ENCODE measurements around the gene C2orf15.
A peak's percentile ranks its signal among the peaks of the same experiment; 100 is the strongest.
"Not testable (repeated sequence)": the region's sequence is repeated elsewhere in the genome, so short reads cannot be mapped to it uniquely, and the experiment has no call there.

The C2orf15 gene

DNA sequence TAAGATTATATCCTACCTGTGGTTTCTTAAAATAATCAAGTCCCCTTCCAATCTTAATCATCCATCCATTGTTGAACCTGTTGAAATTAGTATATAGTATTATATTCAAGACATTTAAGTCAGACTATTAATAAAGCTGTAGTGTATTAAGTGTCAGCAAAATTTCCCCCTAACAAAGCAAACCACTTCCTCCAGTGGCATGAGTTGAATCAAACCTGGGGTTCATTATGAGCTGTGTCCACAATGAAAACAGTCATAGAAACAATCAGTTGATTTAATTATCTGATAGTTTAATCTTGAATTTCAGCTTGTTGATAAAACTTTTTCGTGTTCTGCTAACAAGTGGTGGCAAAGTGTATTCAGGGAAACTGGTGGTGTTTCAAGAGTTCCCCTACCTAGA, 28.0 kb downstream of the C2orf15 start:
- no peak for DNase-seq

DNA sequence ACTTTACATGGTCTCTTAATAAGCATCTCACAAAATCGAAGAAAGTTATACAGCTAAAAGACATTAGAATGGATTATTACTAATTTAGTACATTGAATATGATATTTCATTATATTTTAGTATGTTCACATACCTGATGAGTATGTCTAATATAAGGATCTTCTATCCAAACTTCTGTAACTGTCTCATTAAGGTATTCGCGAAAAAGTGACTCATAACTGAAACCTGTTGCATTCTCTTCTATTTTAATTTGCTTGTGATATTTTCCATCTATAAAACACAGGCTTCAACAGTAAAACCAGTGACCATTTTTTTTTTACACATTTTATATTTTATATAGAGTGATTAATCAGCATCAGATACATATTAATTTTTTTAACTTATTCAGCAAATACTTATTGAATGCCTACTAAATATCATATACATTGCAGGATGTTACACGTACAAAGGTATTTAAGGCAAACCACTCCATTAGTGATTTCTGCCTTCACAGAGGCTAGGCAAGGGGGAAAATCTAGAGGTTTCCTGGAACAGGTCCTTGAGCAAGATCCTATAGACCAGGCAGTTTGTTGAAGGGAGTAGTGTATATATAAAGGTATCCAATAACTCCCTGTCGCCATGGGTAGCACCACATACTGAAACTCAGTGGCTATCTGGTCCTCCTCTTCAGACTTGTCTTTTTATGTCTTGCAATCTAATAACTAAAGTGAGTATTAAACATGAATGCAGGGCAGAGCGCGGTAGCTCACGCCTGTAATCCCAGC, 30.1 kb downstream of the C2orf15 start:
- DNase-seq: no peak

GRCh38 chr2:99180755-99181623, 39.5 kb downstream of the C2orf15 start, which contains the start of the genes MITD1 and MRPL30:
TSS of gene MITD1 (minus strand) at chr2:99181058. CDS start at chr2:99180981, 77 bp downstream.
TSS of gene MRPL30 (plus strand) at chr2:99181184. CDS start at chr2:99186204, 5,020 bp downstream.
- DNase-seq: peak; percentile 96

- DNase-seq: peak; percentile 1
Measured at GRCh38 chr2:99181624-99182000, 40.1 kb downstream of the C2orf15 start.

DNA sequence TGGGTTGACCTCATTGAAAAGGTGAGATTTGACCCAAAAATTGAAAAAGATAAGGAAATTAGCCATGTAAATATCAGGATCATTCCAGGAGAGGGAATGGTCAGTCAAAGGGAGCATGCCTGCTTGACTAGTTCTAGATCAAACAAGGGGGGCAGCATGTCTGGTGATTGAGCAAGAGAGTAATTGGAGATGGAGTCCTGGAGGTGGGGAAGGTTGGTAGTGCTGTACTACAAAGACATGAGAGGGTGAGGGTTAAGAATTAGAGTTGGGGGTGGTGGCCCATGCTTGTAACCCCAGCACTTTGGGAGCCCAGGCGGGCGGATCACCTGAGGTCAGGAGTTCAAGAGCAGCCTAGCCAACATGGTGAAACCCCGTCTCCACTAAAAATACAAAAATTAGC, 41.5 kb downstream of the C2orf15 start:
- no peak for DNase-seq

GRCh38 chr2:99184811-99185210, 43.3 kb downstream of the C2orf15 start:
- DNase-seq: no peak

- DNase-seq: no peak
Measured at GRCh38 chr2:99187011-99187410, 45.5 kb downstream of the C2orf15 start.

DNA sequence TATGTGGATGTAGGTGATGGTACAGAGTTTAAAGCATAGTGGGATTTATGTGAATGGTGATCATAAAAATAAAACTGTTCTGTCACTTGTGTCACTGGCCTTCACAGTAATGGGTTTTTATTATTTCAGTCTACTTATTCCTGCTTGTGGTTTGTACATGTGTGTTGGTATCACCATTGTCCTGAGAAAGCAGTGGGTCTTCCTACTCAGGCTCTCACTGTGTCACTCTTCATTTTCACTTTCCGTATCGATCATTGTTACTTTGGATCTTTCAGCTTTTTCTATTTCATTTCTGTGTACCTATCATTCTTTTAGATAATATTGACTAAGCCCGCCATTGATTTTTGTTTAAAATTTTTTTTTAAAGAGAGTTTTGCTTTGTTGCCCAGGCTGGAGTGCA, 46.9 kb downstream of the C2orf15 start:
- no peak for DNase-seq

DNA sequence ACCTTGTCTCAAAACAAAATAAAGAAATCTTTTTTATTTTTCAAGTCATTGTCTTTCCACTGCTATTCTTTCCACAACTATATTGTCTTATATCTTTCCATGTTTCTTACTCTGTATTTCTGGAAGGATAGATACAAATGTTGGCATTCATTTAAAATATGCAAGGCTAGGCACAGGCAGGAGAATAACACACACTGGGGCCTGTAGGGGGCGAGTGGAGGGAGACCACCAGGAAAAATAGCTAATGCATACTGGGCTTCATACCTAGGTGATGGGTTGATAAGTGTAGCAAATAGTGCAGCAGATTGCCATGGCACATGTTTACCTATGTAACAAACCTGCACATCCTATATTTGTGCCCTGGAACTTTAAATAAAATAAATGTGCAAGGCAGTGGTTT, 49.0 kb downstream of the C2orf15 start:
- DNase-seq: no peak

DNA sequence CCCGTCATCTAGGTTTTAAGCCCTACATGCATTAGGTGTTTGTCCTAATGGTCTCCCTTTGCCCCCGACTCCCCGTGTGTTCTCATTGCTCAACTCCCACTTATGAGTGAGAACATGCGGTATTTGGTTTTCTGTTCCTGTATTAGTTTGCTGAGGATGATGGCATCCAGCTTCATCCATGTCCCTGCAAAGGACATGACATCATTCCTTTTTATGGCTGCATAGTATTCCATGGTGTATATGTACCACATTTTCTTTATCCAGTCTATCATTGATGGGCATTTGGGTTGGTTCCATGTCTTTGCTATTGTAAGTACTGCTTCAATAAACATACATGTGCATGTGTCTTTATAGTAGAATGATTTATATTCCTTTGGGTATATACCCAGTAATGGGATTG, 50.9 kb downstream of the C2orf15 start:
- DNase-seq: not testable (repeated sequence)

- no peak for DNase-seq
Measured at GRCh38 chr2:99198103-99198841, 56.8 kb downstream of the C2orf15 start.

DNA sequence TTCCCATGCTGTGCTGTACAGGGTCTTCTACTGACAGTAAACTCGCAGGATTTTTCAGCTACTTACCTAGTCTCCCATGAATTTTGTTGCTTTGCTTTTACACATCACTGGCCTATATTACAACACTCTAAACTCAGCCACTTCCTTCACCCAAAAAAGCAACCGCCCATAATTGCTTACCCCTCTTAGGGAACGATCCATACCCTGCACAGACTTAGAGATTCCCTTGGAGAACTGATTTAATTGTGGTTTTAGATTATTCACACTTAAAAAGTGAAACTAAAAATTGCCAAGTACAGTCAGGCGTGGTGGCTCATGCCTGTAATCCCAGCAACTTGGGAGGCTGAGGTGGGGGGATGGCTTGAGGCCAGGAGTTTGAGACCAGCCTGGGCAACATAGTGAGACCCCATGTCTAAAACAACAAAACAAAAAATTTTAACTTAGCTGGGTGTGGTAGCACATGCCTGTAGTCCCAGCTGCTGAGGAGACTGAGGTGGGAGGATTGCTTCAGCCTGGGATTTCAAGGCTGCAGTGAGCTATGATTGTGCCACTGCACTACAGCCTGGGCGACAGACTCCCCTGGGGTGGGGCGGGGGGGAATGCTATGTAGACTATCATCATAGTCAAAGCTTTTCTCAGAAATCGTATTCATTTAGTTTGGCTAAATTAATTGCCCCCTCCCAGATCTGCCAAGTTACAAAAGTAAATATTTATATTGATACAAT, 58.7 kb downstream of the C2orf15 start:
- no peak for DNase-seq
